ENCODE data around the gene ANTKMT.
"Not testable (repeated sequence)": the region's sequence is repeated elsewhere in the genome, so short reads cannot be mapped to it uniquely, and the experiment has no call there.

Gene ANTKMT

GRCh38 chr16:740459-740763 lies 19.5 kb downstream of the ANTKMT start:
- peak overlapping the region; percentile 82 for H3K27ac ChIP-seq
- no peak for TF ChIP-seq CTCF (conservative IDR thresholded peaks at IDR 0.05)

- TF ChIP-seq CTCF (conservative IDR thresholded peaks at IDR 0.05): peak; percentile 85
- peak within 1 kb of the TSS; percentile 82 for H3K27ac ChIP-seq
These were observed 20.0 kb downstream of the ANTKMT start, which contains the start of gene CIAO3 for GRCh38 chr16:740764-741505. Gene CIAO3 (minus strand): TSS chr16:740997. CDS start chr16:740985, 12 bp downstream.

- H3K27ac ChIP-seq: peak overlapping the region; percentile 82
- no peak for TF ChIP-seq CTCF (conservative IDR thresholded peaks at IDR 0.05)
These were observed 21.2 kb downstream of the ANTKMT start for GRCh38 chr16:741986-742629.

- not testable (repeated sequence) for H3K27ac ChIP-seq
These were observed 21.9 kb downstream of the ANTKMT start for GRCh38 chr16:742894-743293.

- no peak for TF ChIP-seq CTCF (conservative IDR thresholded peaks at IDR 0.05)
- H3K27ac ChIP-seq: no peak overlapping the region
These were observed 23.0 kb downstream of the ANTKMT start for GRCh38 chr16:743794-744500.

GRCh38 chr16:745739-746138 lies 24.8 kb downstream of the ANTKMT start:
- no peak overlapping the region for H3K27ac ChIP-seq
- peak; percentile 18; the same call in 1 of the 2 replicates for TF ChIP-seq CTCF (conservative IDR thresholded peaks at IDR 0.05)

GRCh38 chr16:746637-747036 lies 25.7 kb downstream of the ANTKMT start:
- no peak overlapping the region for H3K27ac ChIP-seq
- no peak for TF ChIP-seq CTCF (conservative IDR thresholded peaks at IDR 0.05)
